ENCODE measurements around the gene AGAP1.

- TF ChIP-seq CTCF (IDR thresholded peaks at IDR 0.05; ENCODE audit: insufficient read depth, low read depth, low read length), result no peak
- TF ChIP-seq EZH2 (IDR thresholded peaks at IDR 0.05; ENCODE audit: insufficient read depth, low read length), result no peak
These were observed 212.7 kb downstream of the AGAP1 start for GRCh38 chr2:235706506-235706905.
